Renal cortical epithelial cell (primary cell): ENCODE measurements around the gene PEX13. TPM values are rescaled to one million over a fixed set of nuclear protein-coding genes. Genes with fewer than 3 reads are reported as not detected.
"Not testable (repeated sequence)": the region's sequence is repeated elsewhere in the genome, so short reads cannot be mapped to it uniquely, and the experiment has no call there.

Source experiments
- DNase-seq: peaks from one replicate; pipeline ENCODE4 v3.0.0-alpha.2; 2011; ENCODE audit warnings: low read depth
- total RNA-seq: library from RNA; depleted of rRNA; stranded (reverse); fragments of >200 nt; gene quantifications from 2 replicates; pipeline ENCODE4 v1.2.3, GENCODE V29; 2014

PEX13 gene, protein sequence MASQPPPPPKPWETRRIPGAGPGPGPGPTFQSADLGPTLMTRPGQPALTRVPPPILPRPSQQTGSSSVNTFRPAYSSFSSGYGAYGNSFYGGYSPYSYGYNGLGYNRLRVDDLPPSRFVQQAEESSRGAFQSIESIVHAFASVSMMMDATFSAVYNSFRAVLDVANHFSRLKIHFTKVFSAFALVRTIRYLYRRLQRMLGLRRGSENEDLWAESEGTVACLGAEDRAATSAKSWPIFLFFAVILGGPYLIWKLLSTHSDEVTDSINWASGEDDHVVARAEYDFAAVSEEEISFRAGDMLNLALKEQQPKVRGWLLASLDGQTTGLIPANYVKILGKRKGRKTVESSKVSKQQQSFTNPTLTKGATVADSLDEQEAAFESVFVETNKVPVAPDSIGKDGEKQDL
- 42.5 and 57.5 TPM in 2 replicates for total RNA-seq

DNA sequence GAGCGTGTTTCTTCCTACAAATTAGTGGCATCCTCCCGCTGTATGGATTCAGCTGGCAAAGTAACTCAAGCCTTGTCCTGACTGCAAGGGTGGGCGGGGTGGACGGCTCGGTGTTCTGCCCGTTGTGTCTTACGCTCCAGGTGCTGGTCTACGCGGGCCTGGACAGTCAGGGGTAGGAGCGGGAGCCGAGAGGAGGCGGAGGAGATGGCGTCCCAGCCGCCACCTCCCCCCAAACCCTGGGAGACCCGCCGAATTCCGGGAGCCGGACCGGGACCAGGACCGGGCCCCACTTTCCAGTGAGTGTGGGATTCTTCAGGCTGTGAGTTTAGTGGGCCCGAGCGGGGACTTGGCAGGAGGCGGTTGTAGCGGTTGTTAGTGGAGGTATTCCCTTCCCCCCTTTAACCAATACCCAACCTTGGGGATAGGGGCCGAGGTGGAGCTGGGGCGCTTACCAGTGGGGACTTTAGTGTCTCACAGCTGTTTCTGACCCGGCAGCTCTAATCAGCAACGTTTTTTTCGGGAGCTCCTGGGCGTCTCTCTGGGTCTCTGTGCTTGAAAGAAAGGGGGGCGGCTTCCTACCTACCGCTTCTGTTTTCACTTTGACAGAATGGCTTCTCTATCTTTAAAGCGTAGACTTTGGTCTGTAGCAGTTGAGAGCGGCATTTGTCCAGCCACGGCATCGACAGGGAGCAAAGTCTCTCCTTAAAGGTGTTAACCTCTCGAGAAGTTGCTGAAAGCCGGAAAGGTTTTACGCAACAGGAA lies at the start of gene PEX13, which contains the start of gene PUS10:
PEX13 (plus strand) TSS at position 165 of the 762 bp plus-strand sequence; CDS start at position 205, 40 bp downstream.
PUS10 (minus strand) TSS at position 700 of the 762 bp plus-strand sequence. CDS start 6,365 bp downstream, outside the sequence.
- peak; percentile 80 for DNase-seq

DNA sequence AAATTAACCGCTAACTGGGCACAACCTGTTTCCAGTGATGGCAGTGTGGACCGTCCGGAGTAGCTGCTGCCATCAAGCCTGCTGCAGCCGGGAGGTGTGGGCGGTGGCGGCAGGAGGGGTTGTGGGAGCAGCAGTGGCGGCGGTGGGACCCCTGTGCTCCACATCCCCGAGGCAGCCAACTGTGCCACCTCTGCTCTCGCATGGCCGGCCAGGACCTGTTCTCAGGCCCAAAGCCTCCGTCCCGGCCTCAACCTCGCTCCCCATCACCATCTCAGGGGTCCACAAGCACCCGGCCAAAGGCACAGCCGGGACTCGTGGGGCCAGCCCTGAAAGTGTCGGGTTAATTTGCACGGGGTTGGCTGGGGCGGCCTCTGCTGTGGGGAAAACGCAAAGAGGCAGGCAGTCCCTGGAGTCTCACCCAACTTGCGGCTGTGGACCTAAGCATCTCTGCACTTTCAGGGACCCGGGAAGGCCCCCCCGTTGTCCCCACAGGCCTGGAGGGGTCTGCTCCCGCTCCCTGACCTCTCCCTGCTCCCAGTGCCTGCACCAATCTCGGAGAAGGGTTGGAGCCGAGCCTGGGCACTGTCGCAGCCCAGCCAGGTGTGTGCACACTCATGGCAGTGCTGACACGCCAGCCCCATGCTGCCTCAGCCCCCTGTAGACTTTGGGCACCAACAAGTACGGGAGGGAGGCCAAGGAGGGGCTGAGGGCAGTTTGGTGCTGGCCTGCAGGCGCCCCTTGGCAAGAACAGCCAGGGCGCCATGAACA lies 44.4 kb upstream of the PEX13 start:
- no peak for DNase-seq

DNA sequence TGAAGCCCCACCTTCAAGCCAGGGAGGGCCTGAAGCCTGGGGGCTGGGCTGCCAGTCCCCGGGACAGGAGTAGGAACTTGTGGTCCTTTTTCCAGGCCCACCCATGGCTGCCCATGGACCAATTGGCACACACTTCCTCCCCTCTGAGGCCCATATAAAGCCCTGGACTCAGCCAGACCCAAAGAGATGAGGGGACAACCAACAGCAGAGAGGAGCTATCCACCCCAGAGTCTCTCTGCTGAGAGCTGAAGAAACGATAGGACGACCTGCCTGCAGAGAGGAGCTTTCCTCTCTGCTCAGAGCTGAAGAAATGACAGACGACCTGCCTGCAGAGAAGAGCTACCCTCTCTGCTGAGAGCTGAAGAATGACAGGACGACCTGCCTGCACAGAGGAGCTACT lies 43.8 kb upstream of the PEX13 start:
- DNase-seq: no peak

DNA sequence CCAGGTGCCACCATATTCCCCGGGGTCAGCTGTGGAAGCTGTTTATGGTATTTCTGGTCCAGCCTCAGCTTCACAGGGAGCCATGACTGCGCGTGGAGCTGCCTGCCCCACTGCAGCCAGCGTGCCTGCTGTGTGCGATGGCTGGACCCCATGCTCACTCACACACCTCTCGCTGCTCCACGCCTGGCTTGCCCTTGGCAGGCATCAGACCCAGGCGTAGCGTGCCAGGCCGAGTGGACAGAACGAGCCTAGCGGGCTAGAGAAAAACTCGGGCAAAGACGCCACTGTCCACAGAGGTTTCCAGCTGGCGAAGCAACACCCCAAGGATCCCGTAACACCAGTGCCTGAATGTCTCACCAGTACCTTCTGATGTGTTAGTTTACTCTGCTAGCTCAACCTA lies 42.9 kb upstream of the PEX13 start:
- no peak for DNase-seq

DNA sequence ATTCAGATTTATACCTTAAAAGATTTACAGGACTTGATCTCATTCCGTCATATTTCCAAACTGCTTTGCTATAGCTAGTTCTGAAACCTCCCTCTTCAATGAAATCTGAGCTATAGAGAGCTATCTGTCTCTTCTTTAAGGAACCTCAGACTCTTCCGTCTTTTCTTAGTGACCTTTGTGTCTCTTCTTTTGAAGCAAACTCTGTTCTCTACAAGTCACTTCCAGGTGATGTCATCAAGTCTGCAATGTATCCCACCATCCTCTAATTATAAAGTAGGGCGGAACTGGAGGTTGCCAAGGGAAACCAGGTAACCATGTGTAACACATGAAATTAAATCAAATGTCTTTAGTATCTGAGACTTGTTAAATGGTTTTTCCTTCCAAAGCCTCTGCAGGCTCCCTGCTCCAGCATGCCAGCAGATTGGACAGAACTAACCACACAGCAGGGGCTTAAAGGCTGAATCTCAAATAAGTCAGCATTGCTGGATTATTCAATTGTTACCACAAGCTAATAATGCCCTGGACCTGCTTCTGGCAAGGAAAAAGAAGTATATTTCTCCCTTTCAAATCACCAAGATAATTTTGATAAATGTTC lies 41.2 kb upstream of the PEX13 start:
- DNase-seq: no peak

DNA sequence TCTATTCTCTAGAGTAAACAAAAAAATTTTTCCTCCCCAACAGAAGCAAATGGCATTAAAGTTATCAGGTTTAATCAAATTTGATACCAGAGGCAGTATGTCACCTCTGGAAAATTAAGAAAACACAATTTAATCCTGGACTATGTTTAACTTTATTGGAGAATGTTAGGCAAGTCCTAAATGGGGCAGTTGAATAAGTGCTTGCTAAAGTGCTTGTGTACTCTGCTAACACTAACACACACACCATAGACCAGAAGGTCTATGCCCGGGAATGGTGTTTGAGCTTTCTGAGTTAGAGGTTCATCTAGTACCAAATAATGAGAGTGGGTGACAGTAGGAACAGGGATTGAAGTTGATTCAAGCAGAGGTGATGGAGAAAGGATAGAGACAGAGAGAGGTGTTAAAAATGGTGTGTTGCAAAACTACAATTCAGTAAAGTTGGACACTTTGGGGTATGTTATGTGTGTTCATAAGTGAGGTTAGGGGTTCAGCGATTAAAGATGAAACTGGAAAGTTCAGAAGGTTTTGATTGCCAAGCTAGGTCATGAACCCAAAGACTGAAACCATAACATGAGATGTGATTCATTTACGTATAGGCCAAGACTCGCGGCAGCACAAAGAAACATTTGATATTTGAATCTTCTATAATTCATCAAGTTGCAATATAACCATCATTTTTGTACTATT lies 40.5 kb upstream of the PEX13 start:
- DNase-seq: no peak

DNA sequence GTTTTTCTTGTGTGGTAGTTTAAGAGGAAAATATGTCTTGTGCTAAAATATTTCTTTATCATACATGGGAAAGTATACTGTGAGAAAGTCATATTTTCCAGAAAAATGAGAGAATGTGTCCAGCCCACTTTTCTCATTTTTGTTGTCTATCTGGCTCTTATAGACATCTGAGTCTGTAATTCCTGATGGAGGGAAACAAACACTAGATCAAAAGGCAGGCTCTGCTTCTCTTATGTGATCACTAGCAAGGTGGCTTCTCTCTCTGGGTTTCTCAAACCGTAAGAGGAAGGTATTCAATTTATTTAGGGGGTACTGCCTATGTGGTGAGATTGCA lies 40.0 kb upstream of the PEX13 start:
- DNase-seq: no peak

DNA sequence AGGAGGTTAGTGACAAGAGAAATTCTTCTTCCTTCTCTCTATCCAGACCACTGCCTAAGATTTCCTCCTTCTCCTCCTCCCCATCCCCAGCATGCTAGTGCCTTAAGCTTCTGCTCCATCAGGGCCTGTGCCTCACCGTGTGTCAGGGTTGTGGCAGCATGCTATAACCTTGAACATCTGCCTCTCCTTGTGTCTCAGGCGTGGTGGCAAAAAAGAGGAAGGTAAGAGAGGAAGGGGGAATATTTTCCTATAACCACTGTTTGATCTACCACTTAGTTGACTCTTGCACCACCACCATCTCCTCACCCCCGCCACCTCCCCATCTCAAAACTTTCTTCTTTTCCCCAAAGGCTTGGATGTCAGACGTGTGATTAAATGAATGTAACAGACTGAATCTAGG lies 38.3 kb upstream of the PEX13 start:
- DNase-seq: no peak

DNA sequence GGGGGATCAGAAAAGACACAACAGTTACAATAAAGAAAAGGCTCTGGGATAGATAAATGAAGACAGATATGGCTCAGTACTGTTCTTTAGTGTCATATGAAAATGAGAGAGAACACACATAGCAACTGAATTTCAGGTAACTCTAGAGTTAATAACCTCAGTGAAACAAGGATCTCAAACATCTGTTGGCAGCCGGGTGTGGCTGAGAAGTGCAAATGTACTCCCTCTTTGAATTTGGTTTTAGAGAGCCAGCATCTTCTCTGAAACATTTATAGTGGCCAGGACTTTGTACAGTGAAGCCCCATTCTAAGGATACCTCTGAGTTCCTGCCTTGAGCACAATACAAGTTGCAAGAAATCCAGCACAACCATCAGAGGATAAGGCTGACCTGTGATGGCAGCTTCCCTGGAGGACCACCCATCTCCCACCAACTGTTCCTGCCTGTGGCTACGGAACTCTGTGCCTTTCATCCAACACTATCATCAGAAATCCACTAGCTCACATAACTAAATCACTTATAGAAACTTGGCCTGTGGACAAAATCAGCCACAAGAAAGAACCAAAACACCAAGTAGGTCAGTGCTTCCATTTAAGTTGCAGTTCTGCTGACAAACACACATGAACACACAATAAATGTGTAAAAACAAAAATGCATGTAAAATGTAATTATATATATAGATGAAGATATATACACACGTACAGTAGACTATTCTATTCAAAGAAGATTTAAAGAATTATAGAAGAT lies 37.3 kb upstream of the PEX13 start:
- DNase-seq: no peak

DNA sequence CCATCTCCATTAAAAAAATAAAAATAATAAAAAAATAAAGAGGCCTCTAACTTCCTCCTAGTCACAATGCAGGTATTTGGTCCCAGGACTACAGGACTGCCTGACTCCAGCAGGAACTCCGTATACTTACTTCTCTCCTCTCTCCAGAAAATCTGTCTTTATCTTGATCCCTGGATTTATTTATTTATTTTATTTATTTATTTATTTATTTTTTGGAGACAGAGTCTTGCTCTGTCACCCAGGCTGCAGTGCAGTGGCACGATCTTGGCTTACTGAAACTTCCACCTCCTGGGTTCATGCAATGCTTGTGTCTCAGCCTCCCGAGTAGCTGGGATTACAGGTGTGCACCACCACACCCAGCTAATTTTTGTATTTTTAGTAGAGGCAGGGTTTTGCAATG lies 35.5 kb upstream of the PEX13 start:
- DNase-seq: not testable (repeated sequence)

DNA sequence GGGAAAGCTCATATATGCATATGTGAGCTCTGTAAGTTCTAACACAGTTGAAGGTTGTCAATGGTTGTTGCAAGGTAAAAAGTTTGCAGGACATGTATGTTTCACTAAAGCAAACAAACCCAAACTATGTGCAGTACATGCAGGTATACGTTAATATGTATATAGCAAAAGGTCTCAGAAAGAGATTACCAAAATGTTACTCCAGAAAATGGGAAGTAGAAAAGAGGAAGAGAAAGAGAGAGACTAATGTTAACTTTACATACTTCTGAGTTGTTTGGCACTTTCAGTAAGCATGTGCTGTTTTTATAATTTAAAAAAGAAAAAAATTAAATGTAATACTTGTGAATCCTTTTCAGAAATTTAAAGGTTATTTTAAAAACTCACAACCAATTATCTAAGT lies 32.8 kb upstream of the PEX13 start:
- DNase-seq: no peak

DNA sequence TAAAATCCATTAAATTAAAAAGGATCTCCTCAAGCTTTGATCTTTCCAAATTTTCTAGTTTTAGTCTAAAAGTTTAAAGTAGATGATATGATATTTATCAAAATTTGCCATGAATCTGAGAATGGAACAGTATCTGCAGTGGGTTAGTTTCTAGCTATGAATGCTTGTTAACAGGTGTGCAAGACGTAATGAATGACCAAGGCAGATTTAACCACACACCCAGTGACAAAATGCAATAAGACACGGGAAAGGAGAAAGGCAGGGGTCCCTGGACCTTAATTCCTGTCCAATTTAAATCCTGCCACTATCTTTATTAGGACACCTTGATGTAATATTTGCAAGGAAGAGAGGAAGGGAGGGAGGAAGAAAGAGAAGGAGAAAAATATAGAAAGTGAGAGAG lies 30.5 kb upstream of the PEX13 start:
- no peak for DNase-seq

DNA sequence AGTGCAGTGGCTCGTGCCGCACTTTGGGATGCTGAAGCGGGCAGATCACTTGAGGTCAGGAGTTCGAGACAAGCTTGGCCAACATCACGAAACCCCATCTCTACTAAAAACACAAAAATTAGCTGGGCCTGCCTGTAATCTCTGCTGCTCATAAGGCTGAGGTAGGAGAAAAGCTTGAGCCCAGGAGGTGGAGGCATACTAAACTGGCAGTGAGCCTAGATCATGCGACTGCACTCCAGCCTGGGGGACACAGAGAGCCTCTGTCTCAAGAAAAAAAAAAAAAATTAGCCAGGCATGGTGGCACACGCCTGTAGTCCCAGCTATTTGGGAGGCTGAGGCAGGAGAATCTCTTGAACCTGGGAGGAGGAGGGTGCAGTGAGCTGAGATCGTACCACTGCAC lies 29.9 kb upstream of the PEX13 start:
- DNase-seq: not testable (repeated sequence)

DNA sequence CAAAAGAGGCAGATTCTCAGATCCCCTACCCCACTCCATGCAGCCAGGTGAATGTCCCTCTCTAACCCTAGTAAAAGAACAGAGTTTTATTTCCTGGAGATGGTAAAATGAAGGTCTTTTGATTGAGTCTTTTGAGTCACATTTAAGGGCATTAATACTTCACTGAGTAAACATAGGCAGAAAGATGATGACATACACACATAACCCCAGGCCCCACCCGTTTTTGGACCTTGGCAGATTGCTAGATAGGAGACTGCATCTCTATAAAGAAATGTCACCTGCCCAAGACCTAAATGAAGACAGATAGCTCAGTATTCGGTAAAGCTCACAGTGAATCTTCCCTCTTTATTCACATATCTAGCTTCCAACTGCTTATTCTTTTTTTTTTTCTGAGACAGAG lies 28.3 kb upstream of the PEX13 start:
- DNase-seq: no peak

DNA sequence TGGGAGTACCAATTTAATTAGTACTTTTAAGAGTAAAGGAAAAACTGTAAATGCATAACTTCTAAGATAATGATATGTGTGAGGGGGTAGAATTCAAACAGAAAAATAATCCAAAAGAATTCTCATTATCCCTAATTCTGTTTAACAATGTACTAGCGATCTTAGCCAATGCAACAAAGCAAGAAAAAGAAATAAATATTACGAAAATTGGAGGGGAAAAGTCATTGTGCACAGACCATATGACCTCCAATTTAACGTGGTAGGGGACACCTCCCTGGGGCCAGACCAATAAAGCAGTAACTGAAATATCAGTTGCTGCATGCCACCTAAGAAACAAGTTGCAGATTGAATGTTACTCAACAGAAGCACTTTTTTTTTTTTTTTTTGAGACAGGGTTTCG lies 25.9 kb upstream of the PEX13 start:
- DNase-seq: no peak

DNA sequence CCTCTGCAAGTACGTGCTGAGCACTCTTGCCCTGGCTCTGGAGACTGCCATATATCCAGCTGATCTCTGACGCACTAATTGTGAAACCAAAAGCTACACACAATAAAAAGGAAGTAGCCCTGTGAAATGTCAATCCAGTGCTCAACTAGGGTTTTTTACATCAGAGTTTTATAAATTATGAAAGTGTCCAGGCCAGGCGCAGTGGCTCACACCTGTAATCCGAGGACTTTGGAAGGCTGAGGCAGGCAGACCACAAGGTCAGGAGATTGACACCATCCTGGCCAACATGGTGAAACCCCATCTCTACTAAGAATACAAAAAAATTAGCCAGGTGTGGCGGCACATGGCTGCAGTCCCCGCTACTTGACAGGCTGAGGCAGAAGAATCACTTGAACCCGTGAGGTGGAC lies 24.5 kb upstream of the PEX13 start:
- DNase-seq: no peak

DNA sequence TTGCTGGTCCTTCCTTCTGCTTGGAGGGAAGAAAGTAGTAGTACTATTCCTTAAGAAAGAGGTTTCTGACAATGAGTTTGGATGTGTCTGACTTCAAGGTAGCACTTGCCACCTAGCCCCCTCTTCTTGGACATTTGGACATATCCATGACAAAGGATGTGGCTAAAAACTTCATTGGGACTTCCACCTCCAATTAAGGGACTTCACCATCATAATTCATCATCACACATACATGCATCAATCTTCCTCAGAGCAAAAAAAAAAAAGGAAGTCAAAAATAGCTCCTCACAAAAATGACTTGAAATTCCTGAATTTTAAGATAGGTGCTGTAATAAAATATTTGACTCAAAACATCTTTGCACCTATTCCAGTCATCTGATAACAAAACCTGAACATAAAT lies 23.4 kb upstream of the PEX13 start:
- no peak for DNase-seq

DNA sequence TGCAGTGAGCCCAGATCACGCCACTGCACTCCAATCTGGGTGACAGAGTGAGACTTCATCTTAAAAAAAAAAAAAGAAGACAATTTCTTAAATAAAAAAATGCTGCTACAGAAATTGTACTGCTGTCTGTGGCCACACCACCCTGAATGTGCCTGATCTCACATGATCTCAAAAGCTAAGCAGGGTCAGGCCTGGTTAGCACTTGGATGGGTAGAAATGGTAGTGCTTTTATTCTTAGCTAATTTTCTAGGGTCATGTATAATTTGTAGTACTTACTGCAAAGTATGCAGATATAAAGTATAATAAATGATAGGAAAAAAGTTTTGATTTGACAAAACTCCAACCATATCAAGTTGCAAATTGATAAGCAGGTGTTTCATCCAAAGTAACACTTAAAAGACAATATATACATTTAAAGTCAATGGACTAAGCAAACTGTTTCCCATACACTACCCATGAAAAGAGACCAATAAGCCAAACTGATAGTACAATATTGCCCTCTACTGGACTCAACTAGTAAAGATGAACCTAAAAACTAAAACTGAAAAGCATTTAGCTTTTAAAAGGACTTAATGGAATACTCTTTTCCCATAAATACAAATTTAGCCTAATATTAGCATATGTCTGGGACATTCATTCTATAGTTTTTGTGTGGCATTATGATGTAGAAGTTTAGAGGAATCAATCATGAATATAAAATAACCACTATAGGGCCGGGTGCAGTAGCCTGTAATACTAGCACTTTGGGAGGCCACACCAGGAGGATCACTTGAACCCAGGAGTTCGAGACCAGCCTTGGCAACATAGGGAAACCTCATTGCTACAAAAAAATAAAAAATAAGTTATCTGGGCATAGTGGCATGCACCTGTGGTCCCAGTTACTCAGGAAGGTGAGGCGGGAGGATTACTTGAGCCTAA lies 18.6 kb upstream of the PEX13 start:
- peak; percentile 65 for DNase-seq

DNA sequence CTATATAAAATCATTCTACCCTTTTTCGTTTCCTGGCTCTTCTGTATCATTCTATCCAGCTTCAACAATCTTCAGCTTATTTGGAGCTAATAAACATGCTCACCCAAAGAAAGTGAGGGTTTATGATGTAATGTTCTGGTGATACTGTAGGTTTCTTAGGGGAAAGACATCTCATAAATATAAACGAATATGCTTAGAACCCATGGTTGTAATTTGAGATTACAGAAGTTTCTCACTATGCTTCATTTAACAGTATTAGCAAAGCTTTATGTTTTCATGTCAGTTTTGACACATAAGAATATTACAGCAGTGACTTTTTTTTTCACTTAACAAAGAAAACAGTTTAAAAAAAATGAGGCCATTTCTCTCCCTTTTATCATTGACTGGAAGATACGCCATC lies 11.8 kb upstream of the PEX13 start:
- DNase-seq: no peak
